ENCODE results near the gene CYP24A1.

GRCh38 chr20:54116550-54117235 is 57.1 kb downstream of the CYP24A1 start:
- TF ChIP-seq GABPA (IDR thresholded peaks at IDR 0.05; ENCODE audit: low read depth) (no peak), POLR2AphosphoS5 (IDR thresholded peaks at IDR 0.05; ENCODE audit: low read depth, low read length) (no peak), NRF1 (IDR thresholded peaks at IDR 0.05; ENCODE audit: low read depth, low read length) (no peak), CTCF (IDR thresholded peaks at IDR 0.05) (no peak), YY1 (IDR thresholded peaks at IDR 0.05; ENCODE audit: low read depth) (no peak)

Measured in SK-N-SH (cell line).